HEK293 (cell line): ENCODE measurements around the gene EXTL1.

Experiments
- CTCF ChIA-PET: fragments of 350-600 bp; formaldehyde crosslinking; extraction: SDS; loops from one replicate; lab custom pipeline; 2021; ENCODE audit warnings: antibody characterized with exemption; lab: Yijun Ruan, JAX
- POLR2A ChIA-PET: fragments of 300-600 bp; formaldehyde crosslinking; extraction: SDS; loops from one replicate; lab custom pipeline; 2020; ENCODE audit warnings: antibody characterized with exemption, inconsistent platforms; lab: Yijun Ruan, JAX
- H3K27ac ChIP-seq: fragments of 200-500 bp; sonication (Bioruptor generic); 2 replicates; pipeline ENCODE4 v1.5.1; 2014; ENCODE audit warnings: low read depth, low read length, control low read depth, inconsistent platforms; ENCODE audit errors: extremely low read depth
- H3K36me3 ChIP-seq, 2 experiments: fragments of 200-500 bp in 1 of 2; sonication (Bioruptor generic) in 1 of 2; 1 replicate in 1 of 2; 2 replicates in 1 of 2; pipeline ENCODE4 v1.5.1; 2014 to 2017; ENCODE audit warnings: inconsistent platforms in 2 of 2, low read length in 2 of 2; ENCODE audit not compliant: control insufficient read depth in 2 of 2, insufficient read depth in 1 of 2
- H3K4me1 ChIP-seq: fragments of 200-500 bp; sonication (Bioruptor generic); 2 replicates; pipeline ENCODE4 v1.5.1; 2014; ENCODE audit warnings: mild to moderate bottlenecking, low read length, inconsistent platforms; ENCODE audit not compliant: control insufficient read depth, insufficient read depth
- H3K4me3 ChIP-seq: 2 replicates; pipeline ENCODE4 v1.5.1; 2011; ENCODE audit warnings: low read depth, mild to moderate bottlenecking, control low read depth, low read length, moderate library complexity
- H3K9me3 ChIP-seq: fragments of 200-500 bp; sonication (Bioruptor generic); 2 replicates; pipeline ENCODE4 v1.5.1; 2014; ENCODE audit warnings: low read depth, low read length, inconsistent platforms; ENCODE audit not compliant: control insufficient read depth, insufficient read depth
- BCL11B ChIP-seq: fragments of 450-650 bp; formaldehyde crosslinking; IDR thresholded peaks from 2 replicates; pipeline ENCODE4 v1.5.1; 2016; ENCODE audit warnings: low read depth, missing biosample characterization, missing genetic modification characterization
- EGR2 ChIP-seq: fragments of 450-650 bp; formaldehyde crosslinking; IDR thresholded peaks from 2 replicates; pipeline ENCODE4 v1.5.1; 2016; ENCODE audit warnings: low read depth, missing biosample characterization, missing genetic modification characterization
- KLF17 ChIP-seq: fragments of 450-650 bp; formaldehyde crosslinking; IDR thresholded peaks from 2 replicates; pipeline ENCODE4 v1.5.1; 2016; ENCODE audit warnings: missing biosample characterization, missing genetic modification characterization
- MEIS1 ChIP-seq: sonication (generic); formaldehyde crosslinking; IDR thresholded peaks from 2 replicates; pipeline ENCODE4 v1.8.1; 2022; ENCODE audit warnings: missing genetic modification reagents, mild to moderate bottlenecking, borderline replicate concordance
- ZBTB8A ChIP-seq: fragments of 450-650 bp; formaldehyde crosslinking; IDR thresholded peaks from 2 replicates; pipeline ENCODE4 v1.5.1; 2016; ENCODE audit warnings: missing biosample characterization, missing genetic modification characterization
- ZNF132 ChIP-seq: fragments of 450-650 bp; formaldehyde crosslinking; IDR thresholded peaks from 2 replicates; pipeline ENCODE4 v1.5.1; 2017; ENCODE audit warnings: missing biosample characterization, missing genetic modification characterization, borderline replicate concordance
- ZNF16 ChIP-seq: fragments of 450-650 bp; formaldehyde crosslinking; IDR thresholded peaks from 2 replicates; pipeline ENCODE4 v1.5.1; 2016; ENCODE audit warnings: low read depth, missing biosample characterization, missing genetic modification characterization
- ZNF169 ChIP-seq: fragments of 450-650 bp; formaldehyde crosslinking; IDR thresholded peaks from 2 replicates; pipeline ENCODE4 v1.5.1; 2016; ENCODE audit warnings: missing biosample characterization, missing genetic modification characterization
- ZNF26 ChIP-seq: fragments of 450-650 bp; formaldehyde crosslinking; IDR thresholded peaks from 2 replicates; pipeline ENCODE4 v1.5.1; 2016; ENCODE audit warnings: missing biosample characterization, missing genetic modification characterization
- ZNF280D ChIP-seq: fragments of 450-650 bp; formaldehyde crosslinking; IDR thresholded peaks from 2 replicates; pipeline ENCODE4 v1.5.1; 2016; ENCODE audit warnings: missing biosample characterization, missing genetic modification characterization
- ZNF416 ChIP-seq: fragments of 450-650 bp; formaldehyde crosslinking; IDR thresholded peaks from 2 replicates; pipeline ENCODE4 v1.5.1; 2016; ENCODE audit warnings: missing biosample characterization, missing genetic modification characterization
- ZNF426 ChIP-seq: fragments of 450-650 bp; formaldehyde crosslinking; IDR thresholded peaks from 2 replicates; pipeline ENCODE4 v1.5.1; 2017; ENCODE audit warnings: missing biosample characterization, missing genetic modification characterization, mild to moderate bottlenecking, inconsistent platforms, moderate library complexity
- ZNF433 ChIP-seq: fragments of 450-650 bp; formaldehyde crosslinking; IDR thresholded peaks from 2 replicates; pipeline ENCODE4 v1.5.1; 2016; ENCODE audit warnings: missing biosample characterization, missing genetic modification characterization, low read depth
- ZNF449 ChIP-seq: fragments of 450-650 bp; formaldehyde crosslinking; IDR thresholded peaks from 2 replicates; pipeline ENCODE4 v1.5.1; 2017; ENCODE audit warnings: missing biosample characterization, mild to moderate bottlenecking, missing genetic modification characterization, moderate library complexity
- ZNF549 ChIP-seq: fragments of 450-650 bp; IDR thresholded peaks from 2 replicates; pipeline ENCODE4 v1.5.1; 2018; ENCODE audit warnings: missing biosample characterization, missing genetic modification characterization, mild to moderate bottlenecking, inconsistent platforms, moderate library complexity
- ZNF560 ChIP-seq: fragments of 450-650 bp; formaldehyde crosslinking; IDR thresholded peaks from 2 replicates; pipeline ENCODE4 v1.5.1; 2017; ENCODE audit warnings: missing biosample characterization, missing genetic modification characterization, borderline replicate concordance
- ZSCAN5A ChIP-seq: fragments of 450-650 bp; formaldehyde crosslinking; IDR thresholded peaks from 2 replicates; pipeline ENCODE4 v1.5.1; 2016; ENCODE audit warnings: missing biosample characterization, missing genetic modification characterization

The EXTL1 gene

GRCh38 chr1:26036756-26037281 is 15.2 kb downstream of the EXTL1 start:
- TF ChIP-seq ZNF560 (no peak), EGR2 (tag by site-specific recombination) (0 out of 2 replicates have a peak, but pooled peaks have one; percentile 20), KLF17 (tag by site-specific recombination) (0 out of 2 replicates have a peak, but pooled peaks have one; percentile 1)
- no peaks in the 10 kb centered on the region for H3K4me1 ChIP-seq
- H3K9me3 ChIP-seq, result no peaks in the 10 kb centered on the region
- no peaks in the 10 kb centered on the region for H3K36me3 ChIP-seq
- CTCF ChIA-PET, result interaction anchor here (0.6 to 7.5 kb wide), 33 partner anchors 10 to 381 kb away, joined by 3 to 80 read pairs (median 4); partner anchors contain the start of genes CEP85 and ZNF593
- POLR2A ChIA-PET, result interaction anchor here (0.8 to 1.2 kb wide), 3 partner anchors 9 to 107 kb away, joined by 3 read pairs; partner anchors contain the start of gene PDIK1L
- no peak overlapping the region for H3K4me3 ChIP-seq
- no peak overlapping the region for H3K27ac ChIP-seq

- TF ChIP-seq ZNF132 (tag by site-specific recombination) (no peak), ZNF416 (tag by site-specific recombination) (no peak), ZNF16 (no peak), ZSCAN5A (tag by site-specific recombination) (no peak), ZNF426 (tag by site-specific recombination) (no peak)
- POLR2A ChIA-PET, result no interaction called here
- H3K4me3 ChIP-seq, result no peak overlapping the region
- H3K9me3 ChIP-seq, result no peaks in the 10 kb centered on the region
- CTCF ChIA-PET, result interaction anchor here (0.6 to 7.5 kb wide), 4 partner anchors 107 to 290 kb away, joined by 3 to 80 read pairs (median 4); no protein-coding TSS in a partner anchor
- no peak overlapping the region for H3K27ac ChIP-seq
- H3K4me1 ChIP-seq, result no peaks in the 10 kb centered on the region
- H3K36me3 ChIP-seq, result no peaks in the 10 kb centered on the region
Observed at GRCh38 chr1:26037904-26038303, 16.3 kb downstream of the EXTL1 start.

- no peaks in the 10 kb centered on the region for H3K9me3 ChIP-seq
- ChIA-PET POLR2A (no interaction called here), CTCF (interaction anchor here (0.6 to 7.5 kb wide), 6 partner anchors 9 to 378 kb away, joined by 3 to 80 read pairs (median 4); no protein-coding TSS in a partner anchor)
- H3K27ac ChIP-seq, result no peak overlapping the region
- no peaks in the 10 kb centered on the region for H3K36me3 ChIP-seq
- no peak overlapping the region for H3K4me3 ChIP-seq
- no peaks in the 10 kb centered on the region for H3K4me1 ChIP-seq
- TF ChIP-seq BCL11B (tag by site-specific recombination) (no peak), MEIS1 (no peak), ZNF449 (no peak), ZNF280D (no peak), KLF17 (tag by site-specific recombination) (no peak), ZNF169 (tag by site-specific recombination) (no peak), ZBTB8A (tag by site-specific recombination) (no peak), ZNF549 (tag by site-specific recombination) (no peak), ZNF560 (no peak), ZNF433 (tag by site-specific recombination) (no peak), ZNF26 (tag by site-specific recombination) (no peak)
Observed at GRCh38 chr1:26038477-26038876, 16.9 kb downstream of the EXTL1 start.
